ENCODE measurements around the gene TLCD1. TPM values are rescaled to one million over a fixed set of nuclear protein-coding genes. Genes with fewer than 3 reads are reported as not detected.

TLCD1 gene
- polyA plus RNA-seq, 1 of the 3 experiments (the other 2 are of a cell fraction) = 18.3 TPM

DNA sequence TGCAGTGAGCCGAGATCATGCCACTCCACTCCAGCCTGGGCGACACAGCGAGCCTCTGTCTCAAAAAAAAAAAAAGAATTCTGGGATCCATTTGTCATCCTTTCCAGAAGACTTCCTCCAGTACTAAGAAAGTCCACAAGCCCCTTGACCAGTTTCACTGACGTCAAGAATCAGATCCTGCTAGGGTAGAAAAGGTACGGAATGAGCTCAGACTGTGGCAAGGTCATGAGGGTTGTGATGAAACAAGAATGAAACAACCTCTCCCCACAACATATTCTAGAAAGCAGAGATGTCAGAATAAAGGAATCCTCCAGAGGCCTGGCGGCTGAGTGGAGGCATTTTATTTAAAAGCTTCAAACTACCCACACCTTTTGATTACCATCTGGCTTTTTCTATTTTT lies 47.7 kb upstream of the TLCD1 start:
- Histone ChIP-seq H3K4me1 (ENCODE audit: control insufficient read depth in 1 of 2, insufficient read depth in 2 of 2, low read depth in 1 of 2, low read length in 1 of 2) (no peaks in the 10 kb centered on the region), H3K9me3 (no peaks in the 10 kb centered on the region), H3K36me3 (replicated peaks in 1 of 2; ENCODE audit: control insufficient read depth in 1 of 2, insufficient read depth in 2 of 2, low read length in 1 of 2) (peaks cover 0 to 8% of the 10 kb centered on the region in 2 experiments), H3K79me2 (ENCODE audit: insufficient read depth) (peaks cover 68% of the 10 kb centered on the region), H2AFZ (ENCODE audit: low read depth) (no peak overlapping the region), H3K9ac (no peak overlapping the region), H4K20me1 (ENCODE audit: insufficient read depth) (peaks cover 21% of the 10 kb centered on the region; the same call in 1 of the 2 replicates), H3F3A (replicated peaks; ENCODE audit: insufficient read depth) (peaks cover 7% of the 10 kb centered on the region), H3K27me3 (ENCODE audit: insufficient read depth) (no peaks in the 10 kb centered on the region), H3K9me2 (no peaks in the 10 kb centered on the region), H3K4me2 (no peak overlapping the region), H3K4me3 (ENCODE audit: low read depth in 2 of 2, low read length in 1 of 2) (no peak overlapping the region), H3K27ac (ENCODE audit: low read depth in 2 of 2, low read length in 1 of 2) (no peak overlapping the region)
- 99% methylated on average over 6 of the region's 6 CpGs for WGBS (ENCODE audit: low lambda C conversion rate)
- ChIA-PET POLR2A (no interaction called here), CTCF (interaction anchor here (0.6 to 5.3 kb wide), 7 partner anchors 9 to 214 kb away, joined by 3 to 82 read pairs (median 4); no protein-coding TSS in a partner anchor)
- DNase-seq = no peak
- TF ChIP-seq GATA2 (CRISPR knock-in tag; IDR thresholded peaks at IDR 0.05) (no peak), TEAD4 (IDR thresholded peaks at IDR 0.05; ENCODE audit: borderline replicate concordance, insufficient read depth) (no peak)
- TF ChIP-seq, protein P1, sequence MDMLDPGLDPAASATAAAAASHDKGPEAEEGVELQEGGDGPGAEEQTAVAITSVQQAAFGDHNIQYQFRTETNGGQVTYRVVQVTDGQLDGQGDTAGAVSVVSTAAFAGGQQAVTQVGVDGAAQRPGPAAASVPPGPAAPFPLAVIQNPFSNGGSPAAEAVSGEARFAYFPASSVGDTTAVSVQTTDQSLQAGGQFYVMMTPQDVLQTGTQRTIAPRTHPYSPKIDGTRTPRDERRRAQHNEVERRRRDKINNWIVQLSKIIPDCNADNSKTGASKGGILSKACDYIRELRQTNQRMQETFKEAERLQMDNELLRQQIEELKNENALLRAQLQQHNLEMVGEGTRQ (IDR thresholded peaks at IDR 0.05; ENCODE audit: borderline replicate concordance, low read depth, low read length) = no peak

DNA sequence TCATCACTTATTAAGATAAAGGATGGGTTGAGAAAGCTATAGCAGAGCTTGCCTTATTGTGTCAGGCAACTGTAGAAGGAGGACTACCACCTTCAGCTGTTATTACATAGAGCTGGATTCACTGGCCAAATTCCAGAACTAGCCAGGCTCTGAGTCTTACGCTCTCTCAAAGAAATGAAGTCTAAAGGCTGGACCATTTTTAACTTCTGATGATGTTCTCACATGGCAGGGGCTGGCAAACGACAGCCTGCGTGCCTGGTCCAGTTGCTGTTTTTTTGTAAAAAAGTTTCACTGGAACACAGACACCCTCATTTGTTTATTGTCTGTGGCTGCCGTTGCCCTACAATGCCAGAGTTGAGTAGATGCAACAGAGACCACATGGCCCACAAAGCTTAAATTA lies 39.0 kb upstream of the TLCD1 start:
- H3K9ac ChIP-seq = no peak overlapping the region
- POLR2A ChIA-PET = interaction anchor here (0.6 kb wide), 1 partner anchor 10 kb away, joined by 3 read pairs; no protein-coding TSS in a partner anchor

More for the DNA sequence above, 39.0 kb upstream of the TLCD1 start:
- 89% methylated on average over 4 of the region's 4 CpGs for WGBS (ENCODE audit: low lambda C conversion rate)
- no peak for DNase-seq
- CTCF ChIA-PET = interaction anchor here (0.7 to 6.5 kb wide), 21 partner anchors 8 to 188 kb away, joined by 3 to 125 read pairs (median 18); partner anchors contain the start of genes DHRS13, FAM222B, FLOT2 and NEK8
- Histone ChIP-seq H3K9me3 (no peaks in the 10 kb centered on the region), H3K4me2 (no peak overlapping the region), H3K79me2 (ENCODE audit: insufficient read depth) (peaks cover 15% of the 10 kb centered on the region; the same call in 1 of the 2 replicates), H3K4me3 (ENCODE audit: low read depth in 2 of 2, low read length in 1 of 2) (no peak overlapping the region), H3K9me2 (no peaks in the 10 kb centered on the region), H2AFZ (ENCODE audit: low read depth) (no peak overlapping the region), H3K4me1 (ENCODE audit: control insufficient read depth in 1 of 2, insufficient read depth in 2 of 2, low read depth in 1 of 2, low read length in 1 of 2) (peaks cover 0 to 17% of the 10 kb centered on the region in 2 experiments; a peak in 1 of 4 replicates), H3F3A (replicated peaks; ENCODE audit: insufficient read depth) (peaks cover 25% of the 10 kb centered on the region), H3K27ac (ENCODE audit: low read depth in 2 of 2, low read length in 1 of 2) (peak overlapping the region in 1 of 2 experiments; percentile 36; a peak in 1 of 4 replicates), H4K20me1 (ENCODE audit: insufficient read depth) (peaks cover 14% of the 10 kb centered on the region), H3K36me3 (replicated peaks in 1 of 2; ENCODE audit: control insufficient read depth in 1 of 2, insufficient read depth in 2 of 2, low read length in 1 of 2) (peaks cover 11 to 27% of the 10 kb centered on the region in 2 experiments), H3K27me3 (ENCODE audit: insufficient read depth) (no peaks in the 10 kb centered on the region)
- TF ChIP-seq, protein P2, sequence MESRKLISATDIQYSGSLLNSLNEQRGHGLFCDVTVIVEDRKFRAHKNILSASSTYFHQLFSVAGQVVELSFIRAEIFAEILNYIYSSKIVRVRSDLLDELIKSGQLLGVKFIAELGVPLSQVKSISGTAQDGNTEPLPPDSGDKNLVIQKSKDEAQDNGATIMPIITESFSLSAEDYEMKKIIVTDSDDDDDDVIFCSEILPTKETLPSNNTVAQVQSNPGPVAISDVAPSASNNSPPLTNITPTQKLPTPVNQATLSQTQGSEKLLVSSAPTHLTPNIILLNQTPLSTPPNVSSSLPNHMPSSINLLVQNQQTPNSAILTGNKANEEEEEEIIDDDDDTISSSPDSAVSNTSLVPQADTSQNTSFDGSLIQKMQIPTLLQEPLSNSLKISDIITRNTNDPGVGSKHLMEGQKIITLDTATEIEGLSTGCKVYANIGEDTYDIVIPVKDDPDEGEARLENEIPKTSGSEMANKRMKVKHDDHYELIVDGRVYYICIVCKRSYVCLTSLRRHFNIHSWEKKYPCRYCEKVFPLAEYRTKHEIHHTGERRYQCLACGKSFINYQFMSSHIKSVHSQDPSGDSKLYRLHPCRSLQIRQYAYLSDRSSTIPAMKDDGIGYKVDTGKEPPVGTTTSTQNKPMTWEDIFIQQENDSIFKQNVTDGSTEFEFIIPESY (IDR thresholded peaks at IDR 0.05; ENCODE audit: borderline replicate concordance, low read depth) = no peak
- TF ChIP-seq FOXJ3 (CRISPR knock-in tag; IDR thresholded peaks at IDR 0.05) (no peak), EZH2phosphoT487 (IDR thresholded peaks at IDR 0.05; ENCODE audit: borderline replicate concordance, low read depth) (no peak), FOXM1 (IDR thresholded peaks at IDR 0.05; ENCODE audit: low read depth) (no peak), TEAD4 (IDR thresholded peaks at IDR 0.05; ENCODE audit: borderline replicate concordance, insufficient read depth) (no peak), CHD2 (IDR thresholded peaks at IDR 0.05; ENCODE audit: low read length, partially characterized antibody) (no peak), YY1 (IDR thresholded peaks at IDR 0.05; ENCODE audit: low read depth) (no peak)
- TF ChIP-seq, protein P3, sequence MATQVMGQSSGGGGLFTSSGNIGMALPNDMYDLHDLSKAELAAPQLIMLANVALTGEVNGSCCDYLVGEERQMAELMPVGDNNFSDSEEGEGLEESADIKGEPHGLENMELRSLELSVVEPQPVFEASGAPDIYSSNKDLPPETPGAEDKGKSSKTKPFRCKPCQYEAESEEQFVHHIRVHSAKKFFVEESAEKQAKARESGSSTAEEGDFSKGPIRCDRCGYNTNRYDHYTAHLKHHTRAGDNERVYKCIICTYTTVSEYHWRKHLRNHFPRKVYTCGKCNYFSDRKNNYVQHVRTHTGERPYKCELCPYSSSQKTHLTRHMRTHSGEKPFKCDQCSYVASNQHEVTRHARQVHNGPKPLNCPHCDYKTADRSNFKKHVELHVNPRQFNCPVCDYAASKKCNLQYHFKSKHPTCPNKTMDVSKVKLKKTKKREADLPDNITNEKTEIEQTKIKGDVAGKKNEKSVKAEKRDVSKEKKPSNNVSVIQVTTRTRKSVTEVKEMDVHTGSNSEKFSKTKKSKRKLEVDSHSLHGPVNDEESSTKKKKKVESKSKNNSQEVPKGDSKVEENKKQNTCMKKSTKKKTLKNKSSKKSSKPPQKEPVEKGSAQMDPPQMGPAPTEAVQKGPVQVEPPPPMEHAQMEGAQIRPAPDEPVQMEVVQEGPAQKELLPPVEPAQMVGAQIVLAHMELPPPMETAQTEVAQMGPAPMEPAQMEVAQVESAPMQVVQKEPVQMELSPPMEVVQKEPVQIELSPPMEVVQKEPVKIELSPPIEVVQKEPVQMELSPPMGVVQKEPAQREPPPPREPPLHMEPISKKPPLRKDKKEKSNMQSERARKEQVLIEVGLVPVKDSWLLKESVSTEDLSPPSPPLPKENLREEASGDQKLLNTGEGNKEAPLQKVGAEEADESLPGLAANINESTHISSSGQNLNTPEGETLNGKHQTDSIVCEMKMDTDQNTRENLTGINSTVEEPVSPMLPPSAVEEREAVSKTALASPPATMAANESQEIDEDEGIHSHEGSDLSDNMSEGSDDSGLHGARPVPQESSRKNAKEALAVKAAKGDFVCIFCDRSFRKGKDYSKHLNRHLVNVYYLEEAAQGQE (IDR thresholded peaks at IDR 0.05; ENCODE audit: low read depth, low read length) = no peak

Measured in SK-N-SH (cell line).